ENCODE measurements around the gene GLIS2. TPM values are rescaled to one million over a fixed set of nuclear protein-coding genes. Genes with fewer than 3 reads are reported as not detected.

GLIS2 gene
- total RNA-seq, 1 experiment from 2014 or later, result 23.0 TPM

GRCh38 chr16:4354512-4355409 lies 38.9 kb downstream of the GLIS2 start:
- 0 out of 2 replicates have a peak, but pooled peaks cover 3% of the 10 kb centered on the region for H3K27me3 Mint-ChIP-seq (ENCODE audit: low read depth)
- CTCF ChIA-PET, result interaction anchor here (0.6 to 5.7 kb wide), 7 partner anchors 14 to 92 kb away, joined by 3 to 32 read pairs (median 4); no protein-coding TSS in a partner anchor

GRCh38 chr16:4356820-4357219 lies 41.0 kb downstream of the GLIS2 start:
- CTCF ChIA-PET, result interaction anchor here (4.9 kb wide), 1 partner anchor 47 kb away, joined by 32 read pairs; no protein-coding TSS in a partner anchor
- H3K4me1 Mint-ChIP-seq, result peaks cover 6% of the 10 kb centered on the region; the same call in 1 of the 2 replicates
- peaks cover 2% of the 10 kb centered on the region; the same call in 1 of the 2 replicates for H3K36me3 Mint-ChIP-seq
- POLR2A ChIA-PET, result interaction anchor here (1.1 kb wide), 1 partner anchor 16 kb away, joined by 3 read pairs; no protein-coding TSS in a partner anchor
- H3K4me3 Mint-ChIP-seq, result no peak overlapping the region
- H3K9me3 Mint-ChIP-seq, result no peaks in the 10 kb centered on the region
- H3K27me3 Mint-ChIP-seq (ENCODE audit: low read depth), result no peaks in the 10 kb centered on the region
- DNase-seq (ENCODE audit: low spot score), result no peak
- ATAC-seq, result no peak
- H3K27ac Mint-ChIP-seq, result 0 out of 2 replicates have a peak overlapping the region, but pooled peaks have one; percentile 19
- TF ChIP-seq MYBL2 (CRISPR knock-in tag; IDR thresholded peaks at IDR 0.05) (no peak), NFYB (CRISPR knock-in tag; conservative IDR thresholded peaks at IDR 0.05; ENCODE audit: low read depth) (no peak)

More at GRCh38 chr16:4354512-4355409, 38.9 kb downstream of the GLIS2 start:
- no peak for TF ChIP-seq MYBL2 (CRISPR knock-in tag; IDR thresholded peaks at IDR 0.05)
- TF ChIP-seq USF1 (CRISPR knock-in tag; IDR thresholded peaks at IDR 0.05), result no peak
- no peak for TF ChIP-seq ATF2 (CRISPR knock-in tag; IDR thresholded peaks at IDR 0.05; ENCODE audit: borderline replicate concordance, low read depth)
- no peak for TF ChIP-seq USF2 (CRISPR knock-in tag; IDR thresholded peaks at IDR 0.05)
- TF ChIP-seq NFE2L1 (CRISPR knock-in tag; IDR thresholded peaks at IDR 0.05), result no peak
- no peak for TF ChIP-seq GABPB1 (CRISPR knock-in tag; IDR thresholded peaks at IDR 0.05)
- no peak for TF ChIP-seq MAX (CRISPR knock-in tag; IDR thresholded peaks at IDR 0.05)
- TF ChIP-seq ZNF416 (CRISPR knock-in tag; IDR thresholded peaks at IDR 0.05), result no peak
- TF ChIP-seq RORB (CRISPR knock-in tag; IDR thresholded peaks at IDR 0.05), result no peak
- 0 out of 2 replicates have a peak overlapping the region, but pooled peaks have one; percentile 45 for H3K27ac Mint-ChIP-seq
- no peak overlapping the region for H3K4me3 Mint-ChIP-seq
- POLR2A ChIA-PET, result no interaction called here
- H3K4me1 Mint-ChIP-seq, result peaks cover 11% of the 10 kb centered on the region
- H3K9me3 Mint-ChIP-seq, result no peaks in the 10 kb centered on the region
- H3K36me3 Mint-ChIP-seq, result peaks cover 2% of the 10 kb centered on the region; the same call in 1 of the 2 replicates
- ATAC-seq (no peak), DNase-seq (ENCODE audit: low spot score) (no peak)

- Mint-ChIP-seq H3K4me3 (no peak overlapping the region), H3K27me3 (ENCODE audit: low read depth) (no peaks in the 10 kb centered on the region), H3K36me3 (peaks cover 2% of the 10 kb centered on the region; the same call in 1 of the 2 replicates), H3K27ac (no peak overlapping the region), H3K4me1 (0 out of 2 replicates have a peak, but pooled peaks cover 5% of the 10 kb centered on the region), H3K9me3 (no peaks in the 10 kb centered on the region)
- POLR2A ChIA-PET, result no interaction called here
- TF ChIP-seq ZNF396 (CRISPR knock-in tag; IDR thresholded peaks at IDR 0.05; ENCODE audit: borderline replicate concordance), result no peak
- TF ChIP-seq GTF2I (CRISPR knock-in tag; conservative IDR thresholded peaks at IDR 0.05), result no peak
- TF ChIP-seq USF2 (CRISPR knock-in tag; IDR thresholded peaks at IDR 0.05), result no peak
- TF ChIP-seq PREB (CRISPR knock-in tag; IDR thresholded peaks at IDR 0.05; ENCODE audit: borderline replicate concordance), result no peak
- no peak for TF ChIP-seq MXD4 (CRISPR knock-in tag; IDR thresholded peaks at IDR 0.05; ENCODE audit: borderline replicate concordance)
- TF ChIP-seq MYBL2 (CRISPR knock-in tag; IDR thresholded peaks at IDR 0.05), result no peak
- no peak for DNase-seq (ENCODE audit: low spot score)
- ATAC-seq, result no peak
- CTCF ChIA-PET, result interaction anchor here (0.6 to 5.6 kb wide), 6 partner anchors 20 to 1242 kb away, joined by 4 to 322 read pairs (median 45); no protein-coding TSS in a partner anchor
Observed at GRCh38 chr16:4358236-4358635, 42.4 kb downstream of the GLIS2 start.
